Astrocyte (in vitro differentiated cells and primary cell): ENCODE data around the gene BABAM1.

Source experiments
- EZH2 ChIP-seq: IDR thresholded peaks from 2 replicates; pipeline ENCODE4 v1.6.1; 2012; ENCODE audit warnings: mild to moderate bottlenecking, low read length, inconsistent platforms; ENCODE audit not compliant: insufficient read depth
- TF ChIP-seq, protein P1 (sequence below): IDR thresholded peaks from 2 replicates; pipeline ENCODE4 v1.5.1; 2011; ENCODE audit warnings: low read depth, mild to moderate bottlenecking, inconsistent platforms, low read length, moderate library complexity; ENCODE audit not compliant: insufficient read depth

DNA sequence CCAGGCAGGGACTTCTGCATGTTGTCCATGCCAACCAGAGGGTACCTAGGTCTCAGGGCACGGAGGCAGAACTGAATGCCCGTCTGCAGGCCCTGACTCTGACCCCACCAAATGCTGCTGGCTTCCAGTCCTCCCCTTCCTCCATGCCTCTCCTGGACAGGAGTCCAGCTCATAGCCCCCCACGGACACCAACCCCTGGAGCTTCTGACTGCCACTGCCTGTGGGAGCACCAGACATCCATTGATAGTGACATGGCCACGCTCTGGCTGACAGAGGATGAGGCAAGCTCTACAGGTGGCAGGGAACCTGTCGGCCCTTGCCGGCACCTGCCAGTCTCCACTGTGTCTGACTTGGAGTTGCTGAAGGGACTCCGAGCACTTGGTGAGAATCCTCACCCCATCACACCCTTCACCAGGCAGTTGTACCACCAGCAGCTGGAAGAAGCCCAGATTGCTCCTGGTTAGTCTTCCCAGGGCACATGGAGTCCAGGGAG lies 16.3 kb downstream of the BABAM1 start:
- TF ChIP-seq, protein P1, sequence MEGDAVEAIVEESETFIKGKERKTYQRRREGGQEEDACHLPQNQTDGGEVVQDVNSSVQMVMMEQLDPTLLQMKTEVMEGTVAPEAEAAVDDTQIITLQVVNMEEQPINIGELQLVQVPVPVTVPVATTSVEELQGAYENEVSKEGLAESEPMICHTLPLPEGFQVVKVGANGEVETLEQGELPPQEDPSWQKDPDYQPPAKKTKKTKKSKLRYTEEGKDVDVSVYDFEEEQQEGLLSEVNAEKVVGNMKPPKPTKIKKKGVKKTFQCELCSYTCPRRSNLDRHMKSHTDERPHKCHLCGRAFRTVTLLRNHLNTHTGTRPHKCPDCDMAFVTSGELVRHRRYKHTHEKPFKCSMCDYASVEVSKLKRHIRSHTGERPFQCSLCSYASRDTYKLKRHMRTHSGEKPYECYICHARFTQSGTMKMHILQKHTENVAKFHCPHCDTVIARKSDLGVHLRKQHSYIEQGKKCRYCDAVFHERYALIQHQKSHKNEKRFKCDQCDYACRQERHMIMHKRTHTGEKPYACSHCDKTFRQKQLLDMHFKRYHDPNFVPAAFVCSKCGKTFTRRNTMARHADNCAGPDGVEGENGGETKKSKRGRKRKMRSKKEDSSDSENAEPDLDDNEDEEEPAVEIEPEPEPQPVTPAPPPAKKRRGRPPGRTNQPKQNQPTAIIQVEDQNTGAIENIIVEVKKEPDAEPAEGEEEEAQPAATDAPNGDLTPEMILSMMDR: no peak
- TF ChIP-seq EZH2: no peak
